ENCODE measurements around the gene WDR36. TPM values are rescaled to one million over a fixed set of nuclear protein-coding genes. Genes with fewer than 3 reads are reported as not detected.
A peak's percentile ranks its signal among the peaks of the same experiment; 100 is the strongest.

WDR36 gene
- total and polyA plus RNA-seq, 10 of the 15 experiments (the other 5 are each of a cell fraction or from before 2014, with no cell fraction given) = 13.3 to 61.8 (median 47.0) TPM

DNA sequence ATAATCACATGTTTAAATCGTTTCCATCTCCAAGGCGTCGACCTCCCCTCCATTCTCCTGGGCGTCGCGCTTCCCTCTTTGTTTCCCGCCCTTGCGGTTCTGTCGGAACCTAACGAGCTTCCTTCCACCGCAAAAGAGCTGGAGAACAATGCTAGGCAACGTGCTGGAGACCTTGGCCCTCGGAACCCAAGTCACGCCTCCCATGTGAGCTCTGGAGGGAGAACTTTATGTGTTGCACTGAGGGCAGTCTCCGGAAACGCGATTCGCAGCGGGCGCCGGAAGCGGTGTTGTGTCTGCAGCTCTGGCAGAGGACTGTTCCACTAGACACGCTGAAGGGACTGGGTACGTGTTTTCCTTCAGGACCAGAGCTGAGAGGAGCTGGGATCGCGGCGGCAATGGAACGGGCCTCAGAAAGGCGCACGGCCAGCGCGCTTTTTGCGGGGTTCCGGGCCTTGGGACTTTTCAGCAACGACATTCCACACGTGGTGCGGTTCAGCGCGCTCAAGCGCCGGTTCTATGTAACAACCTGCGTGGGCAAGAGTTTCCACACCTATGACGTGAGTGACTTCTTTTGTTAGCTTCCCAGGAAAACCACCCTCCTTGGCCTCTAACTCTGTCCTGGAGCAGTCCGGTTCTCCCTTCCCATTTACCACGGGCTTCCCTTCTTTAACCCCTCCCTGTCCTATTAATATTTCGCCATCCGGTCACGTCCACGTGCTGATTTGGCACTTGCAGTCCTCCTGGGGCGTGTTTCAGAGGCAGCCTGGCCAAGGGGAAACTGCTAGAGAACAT, at the start of gene WDR36 (continued):
- TF ChIP-seq SIX5 (IDR thresholded peaks at IDR 0.05; ENCODE audit: low read depth, low read length, severe bottlenecking) = peak; percentile 68
- peak; percentile 92 for TF ChIP-seq CREM (IDR thresholded peaks at IDR 0.05; ENCODE audit: low read depth)
- peak; percentile 95 for TF ChIP-seq POLR2A (IDR thresholded peaks at IDR 0.05; ENCODE audit: low read depth, low read length)
- no peak for TF ChIP-seq CHD1 (IDR thresholded peaks at IDR 0.05; ENCODE audit: low read depth, low read length)
- TF ChIP-seq, protein P1, sequence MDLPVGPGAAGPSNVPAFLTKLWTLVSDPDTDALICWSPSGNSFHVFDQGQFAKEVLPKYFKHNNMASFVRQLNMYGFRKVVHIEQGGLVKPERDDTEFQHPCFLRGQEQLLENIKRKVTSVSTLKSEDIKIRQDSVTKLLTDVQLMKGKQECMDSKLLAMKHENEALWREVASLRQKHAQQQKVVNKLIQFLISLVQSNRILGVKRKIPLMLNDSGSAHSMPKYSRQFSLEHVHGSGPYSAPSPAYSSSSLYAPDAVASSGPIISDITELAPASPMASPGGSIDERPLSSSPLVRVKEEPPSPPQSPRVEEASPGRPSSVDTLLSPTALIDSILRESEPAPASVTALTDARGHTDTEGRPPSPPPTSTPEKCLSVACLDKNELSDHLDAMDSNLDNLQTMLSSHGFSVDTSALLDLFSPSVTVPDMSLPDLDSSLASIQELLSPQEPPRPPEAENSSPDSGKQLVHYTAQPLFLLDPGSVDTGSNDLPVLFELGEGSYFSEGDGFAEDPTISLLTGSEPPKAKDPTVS (IDR thresholded peaks at IDR 0.05; ENCODE audit: low read depth, low read length) = no peak; the same call in 1 of the 2 replicates
- TF ChIP-seq MLLT1 (IDR thresholded peaks at IDR 0.05) = peak; percentile 99
- TF ChIP-seq NR2C1 (IDR thresholded peaks at IDR 0.05) = peak; percentile 63; the same call in 1 of the 2 replicates
- peak; percentile 74; the same call in 1 of the 2 replicates for TF ChIP-seq ZNF687 (IDR thresholded peaks at IDR 0.05)
- no peak for TF ChIP-seq CHD4 (IDR thresholded peaks at IDR 0.05)
- TF ChIP-seq STAT1 (conservative IDR thresholded peaks at IDR 0.05) = peak; percentile 89; the same call in 1 of the 2 replicates
- peak; percentile 65 to 70 for TF ChIP-seq BHLHE40 (IDR thresholded peaks at IDR 0.05; ENCODE audit: borderline replicate concordance in 1 of 2, low read depth in 2 of 2, low read length in 1 of 2)
- TF ChIP-seq ZBTB33 (IDR thresholded peaks at IDR 0.05) = no peak
- peak; percentile 55; the same call in 1 of the 2 replicates for TF ChIP-seq TARDBP (IDR thresholded peaks at IDR 0.05; ENCODE audit: borderline replicate concordance)
- no peak for TF ChIP-seq HDGF (IDR thresholded peaks at IDR 0.05)
- no peak for TF ChIP-seq SMAD1 (IDR thresholded peaks at IDR 0.05; ENCODE audit: low read depth, partially characterized antibody)
- TF ChIP-seq TCF3 (IDR thresholded peaks at IDR 0.05; ENCODE audit: borderline replicate concordance, insufficient read depth, low read depth, low read length) = no peak

All from GM12878 (cell line).